IMR-90 (cell line): ENCODE results near the gene NCKAP5. TPM values are rescaled to one million over a fixed set of nuclear protein-coding genes. Genes with fewer than 3 reads are reported as not detected.
A peak's percentile ranks its signal among the peaks of the same experiment; 100 is the strongest.

Source experiments
- ATAC-seq: fragments of 200-7000 bp; cut with Tn5 transposase; 2 replicates; pipeline ENCODE4 v1.9.1; 2020; ENCODE audit warnings: low read depth, mild to moderate bottlenecking, moderate library complexity
- BruUV-seq: library from RNA; stranded (reverse); fragments of 400-500 nt; replicated peaks from 2 replicates; lab custom pipeline; 2021; lab: Mats Ljungman, UMichigan
- CTCF ChIA-PET: fragments of 300-600 bp; formaldehyde crosslinking; extraction: SDS; loops from one replicate; lab custom pipeline; 2021; ENCODE audit warnings: antibody characterized with exemption; lab: Yijun Ruan, JAX
- POLR2A ChIA-PET: fragments of 300-600 bp; sonication (Branson Sonifier 250); formaldehyde crosslinking; loops from one replicate; lab custom pipeline; 2022; ENCODE audit warnings: antibody characterized with exemption; ENCODE audit not compliant: unreplicated experiment; lab: Charles Lee
- DNase-seq: peaks from one replicate; pipeline ENCODE4 v3.0.0; 2013
- H2AFZ ChIP-seq: replicated peaks from 2 replicates; pipeline ENCODE3; 2013; ENCODE audit warnings: low read length, mild to moderate bottlenecking; ENCODE audit not compliant: poor library complexity
- H2AK5ac ChIP-seq: 2 replicates; pipeline ENCODE4 v1.6.1; 2013; ENCODE audit warnings: low read depth, low read length, inconsistent platforms
- H2AK9ac ChIP-seq: replicated peaks from 2 replicates; pipeline ENCODE3; 2013; ENCODE audit warnings: mild to moderate bottlenecking, low read depth, low read length, moderate library complexity; ENCODE audit not compliant: poor library complexity
- H2BK120ac ChIP-seq: 2 replicates; pipeline ENCODE4 v1.6.1; 2013; ENCODE audit warnings: low read depth, low read length, inconsistent platforms
- H2BK15ac ChIP-seq: 3 replicates; pipeline ENCODE4 v1.6.1; 2013; ENCODE audit warnings: low read depth, low read length, inconsistent platforms
- H2BK20ac ChIP-seq: 2 replicates; pipeline ENCODE4 v1.6.1; 2013; ENCODE audit warnings: low read depth, mild to moderate bottlenecking, inconsistent platforms, low read length, moderate library complexity
- H2BK5ac ChIP-seq: 2 replicates; pipeline ENCODE4 v1.6.1; 2013; ENCODE audit warnings: mild to moderate bottlenecking, low read depth, low read length, inconsistent platforms; ENCODE audit not compliant: poor library complexity, severe bottlenecking
- H3K14ac ChIP-seq: replicated peaks from 2 replicates; pipeline ENCODE4 v1.6.1; 2013; ENCODE audit warnings: low read depth, low read length, inconsistent platforms
- H3K18ac ChIP-seq: 2 replicates; pipeline ENCODE4 v1.6.1; 2013; ENCODE audit warnings: low read depth, low read length, control low read depth
- H3K23ac ChIP-seq: 2 replicates; pipeline ENCODE4 v1.6.1; 2013; ENCODE audit warnings: low read depth, low read length, inconsistent platforms
- H3K27ac ChIP-seq: 2 replicates; pipeline ENCODE4 v1.5.1; 2013; ENCODE audit warnings: mild to moderate bottlenecking, control low read depth, low read length; ENCODE audit not compliant: insufficient read depth
- H3K27me3 ChIP-seq: 2 replicates; pipeline ENCODE4 v1.6.1; 2013; ENCODE audit warnings: low read length; ENCODE audit not compliant: control insufficient read depth, insufficient read depth
- H3K36me3 ChIP-seq: 2 replicates; pipeline ENCODE4 v1.6.1; 2013; ENCODE audit warnings: low read length, mixed read lengths; ENCODE audit not compliant: control insufficient read depth, insufficient read depth
- H3K4ac ChIP-seq: 2 replicates; pipeline ENCODE4 v1.6.1; 2013; ENCODE audit warnings: low read depth, low read length, inconsistent platforms
- H3K4me1 ChIP-seq: 2 replicates; pipeline ENCODE4 v1.6.1; 2013; ENCODE audit warnings: low read length, mixed read lengths; ENCODE audit not compliant: control insufficient read depth, insufficient read depth
- H3K4me2 ChIP-seq: 2 replicates; pipeline ENCODE4 v1.6.1; 2013; ENCODE audit warnings: low read depth, mild to moderate bottlenecking, control low read depth, low read length, moderate library complexity
- H3K4me3 ChIP-seq: 2 replicates; pipeline ENCODE4 v1.5.1; 2013; ENCODE audit warnings: low read depth, mild to moderate bottlenecking, control low read depth, low read length, moderate library complexity; ENCODE audit not compliant: insufficient read depth
- H3K56ac ChIP-seq: 2 replicates; pipeline ENCODE4 v1.6.1; 2013; ENCODE audit warnings: low read length, inconsistent platforms; ENCODE audit not compliant: insufficient read depth; ENCODE audit errors: extremely low read depth
- H3K79me1 ChIP-seq, 2 experiments: 2 replicates each; pipeline ENCODE4 v1.6.1; 2013; ENCODE audit warnings: low read length in 2 of 2, inconsistent platforms in 1 of 2, low read depth in 1 of 2
- H3K9ac ChIP-seq: 2 replicates; pipeline ENCODE4 v1.6.1; 2013; ENCODE audit warnings: low read depth, low read length, control low read depth
- H3K9me1 ChIP-seq: 2 replicates; pipeline ENCODE4 v1.6.1; 2013; ENCODE audit warnings: low read length, inconsistent platforms; ENCODE audit not compliant: insufficient read depth
- H3K9me3 ChIP-seq: 2 replicates; pipeline ENCODE4 v1.6.1; 2013; ENCODE audit warnings: low read length; ENCODE audit not compliant: control insufficient read depth, insufficient read depth
- H4K20me1 ChIP-seq: 2 replicates; pipeline ENCODE4 v1.6.1; 2013; ENCODE audit warnings: low read length, inconsistent platforms; ENCODE audit not compliant: insufficient read depth
- H4K5ac ChIP-seq: 2 replicates; pipeline ENCODE4 v1.6.1; 2013; ENCODE audit warnings: mild to moderate bottlenecking, low read depth, low read length, control low read depth
- H4K8ac ChIP-seq, 2 experiments: 2 replicates each; pipeline ENCODE4 v1.6.1; 2013; ENCODE audit warnings: low read depth in 2 of 2, low read length in 2 of 2, control low read depth in 1 of 2, inconsistent platforms in 1 of 2
- H4K91ac ChIP-seq: 2 replicates; pipeline ENCODE4 v1.6.1; 2013; ENCODE audit warnings: low read depth, low read length, inconsistent platforms; ENCODE audit not compliant: insufficient read depth
- BHLHE40 ChIP-seq: fragments of 150-350 bp; IDR thresholded peaks from 2 replicates; pipeline ENCODE4 v1.6.1; 2016; ENCODE audit warnings: mild to moderate bottlenecking, low read depth, low read length
- MXI1 ChIP-seq: IDR thresholded peaks from 2 replicates; pipeline ENCODE4 v1.6.1; 2012; ENCODE audit warnings: low read depth, mild to moderate bottlenecking, low read length, moderate library complexity, borderline replicate concordance
- RAD21 ChIP-seq: IDR thresholded peaks from 2 replicates; pipeline ENCODE4 v1.6.1; 2012; ENCODE audit warnings: low read length, improper control_type of control experiment
- WGBS, 2 experiments: methylation state at CpG; one replicate each; pipeline versions ENCODE4 v1.1.5 to v1.1.7; 2013; ENCODE audit warnings: missing lambda C conversion rate in 2 of 2; ENCODE audit not compliant: insufficient read length in 1 of 2; ENCODE audit errors: extremely low coverage in 2 of 2; 5-methylcytosine and 5-hydroxymethylcytosine counted together
- dilution Hi-C: fragments of 300-500 bp; cut with HindIII; formaldehyde crosslinking; loops from one replicate; pipeline ENCODE4 v1.14.3; 2018; ENCODE audit warnings: low sequenced_read_pairs; ENCODE audit not compliant: unreplicated experiment
- in situ Hi-C: fragments of 300-500 bp; cut with MboI; formaldehyde crosslinking; loops from 3 replicates; pipeline ENCODE4 v1.14.3; 2019; ENCODE audit warnings: low sequenced_read_pairs, inconsistent platforms, mixed read lengths
- intact Hi-C: fragments of 100-400 bp; cut with micrococcal nuclease; formaldehyde crosslinking; loops from 2 replicates; pipeline ENCODE4 v1.10.0; 2022
- polyA plus RNA-seq, 3 experiments: library from polyadenylated mRNA; depleted of rRNA; stranded (reverse); fragments of >200 nt; gene quantifications; 2 replicates each; pipeline ENCODE4 v1.2.3, GENCODE V29; 2012; ENCODE audit warnings: low replicate concordance in 1 of 3
- total RNA-seq: library from RNA; depleted of rRNA; stranded (reverse); fragments of >200 nt; gene quantifications from 2 replicates; pipeline ENCODE4 v1.2.3, GENCODE V29; 2012

Gene NCKAP5
- total and polyA plus RNA-seq, 2 of the 4 experiments (the other 2 are of a cell fraction), result 2.7 to 3.9 TPM

- H3K27ac ChIP-seq, result no peak overlapping the region
- no peaks in the 10 kb centered on the region for H3K79me1 ChIP-seq
- H4K5ac ChIP-seq, result no peak overlapping the region
- H2BK120ac ChIP-seq, result no peak overlapping the region
- H3K18ac ChIP-seq, result no peak overlapping the region
- H3K27me3 ChIP-seq, result no peaks in the 10 kb centered on the region
- no peak overlapping the region for H3K14ac ChIP-seq
- ATAC-seq, result no peak
- no peak overlapping the region for H2AK5ac ChIP-seq
- POLR2A ChIA-PET, result interaction anchor here (0.6 kb wide), 1 partner anchor 12 kb away, joined by 6 read pairs; no protein-coding TSS in a partner anchor
- H2BK15ac ChIP-seq, result no peak overlapping the region
- H3K56ac ChIP-seq, result no peak overlapping the region
- H4K91ac ChIP-seq, result no peak overlapping the region
- peaks cover 4% of the 10 kb centered on the region; the same call in 1 of the 2 replicates for H3K4me1 ChIP-seq
- dilution Hi-C loops, result no loop called here
- no peak overlapping the region for H2BK5ac ChIP-seq
- no peak overlapping the region for H2AFZ ChIP-seq
- intact Hi-C loops, result loop anchor here (10.0 kb wide), 1 partner anchor 108 kb away; no protein-coding TSS in a partner anchor
- TF ChIP-seq BHLHE40 (no peak), MXI1 (no peak), RAD21 (no peak)
- in situ Hi-C loops, result no loop called here
- no peak overlapping the region for H3K23ac ChIP-seq
- H2BK20ac ChIP-seq, result no peak overlapping the region
- no peaks in the 10 kb centered on the region for H3K9me1 ChIP-seq
- H3K36me3 ChIP-seq, result no peaks in the 10 kb centered on the region
- no peak overlapping the region for H3K4ac ChIP-seq
- no peak overlapping the region for H3K4me2 ChIP-seq
- DNase-seq, result peak; percentile 47
- BruUV-seq, result no TSS peak
- WGBS, 2 experiments, result 40% methylated on average over 1 of the region's 4 CpGs; no CpG with 5 or more reads in 1 of the 2 experiments
- H2AK9ac ChIP-seq, result no peak overlapping the region
- CTCF ChIA-PET, result interaction anchor here (0.6 to 1.1 kb wide), 3 partner anchors 9 to 28 kb away, joined by 3 to 4 read pairs (median 3); no protein-coding TSS in a partner anchor
- no peak overlapping the region for H3K4me3 ChIP-seq
- no peak overlapping the region for H4K8ac ChIP-seq
- H4K20me1 ChIP-seq, result no peaks in the 10 kb centered on the region
- no peak overlapping the region for H3K9ac ChIP-seq
- H3K9me3 ChIP-seq, result no peaks in the 10 kb centered on the region
Observed at GRCh38 chr2:133532919-133533318, 35.3 kb downstream of the NCKAP5 start.
